A673 (cell line): ENCODE data around the gene CGNL1.

Experiments used
- EZH2 ChIP-seq: fragments of 200-600 bp; sonication (generic); IDR thresholded peaks from 2 replicates; pipeline ENCODE4 v1.6.1; 2017; ENCODE audit warnings: borderline replicate concordance, low read depth, mild to moderate bottlenecking, mixed read lengths, antibody characterized with exemption, low read length; ENCODE audit not compliant: poor library complexity, severe bottlenecking
- TF ChIP-seq, protein P1 (sequence below): fragments of 300-800, 200-600 bp; sonication (generic); conservative IDR thresholded peaks from 2 replicates; pipeline ENCODE4 v1.5.1; 2017; ENCODE audit warnings: low read depth, mild to moderate bottlenecking, antibody characterized with exemption, low read length, moderate library complexity, mixed read lengths

DNA sequence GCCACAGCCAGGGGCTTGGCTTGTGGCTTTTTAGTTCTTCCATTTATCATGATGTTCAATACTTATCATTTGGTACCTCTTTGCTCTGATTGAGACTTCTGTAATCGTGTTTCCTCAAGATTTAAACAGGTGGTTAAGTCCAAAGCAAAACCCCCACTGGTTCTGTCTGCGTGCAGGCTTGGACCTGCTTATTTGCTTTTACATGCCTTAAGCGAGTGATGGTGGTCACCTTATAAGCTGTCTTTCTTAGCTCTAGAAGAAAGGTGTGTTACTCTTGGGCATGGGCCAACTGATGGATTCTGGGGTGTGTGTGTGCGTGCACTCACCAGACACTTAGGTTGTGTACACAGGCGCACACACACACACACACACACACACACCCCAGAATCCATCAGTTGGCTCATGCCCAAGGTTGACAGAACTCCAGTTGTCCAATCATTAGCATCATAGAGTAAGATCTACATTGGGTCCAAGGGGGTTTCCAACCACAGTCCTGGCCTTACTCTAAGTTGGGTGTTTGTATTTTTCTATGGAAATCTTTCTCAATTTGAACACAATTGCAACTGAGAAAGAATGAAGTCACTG is 216.6 kb downstream of the CGNL1 start:
- no peak for TF ChIP-seq EZH2
- TF ChIP-seq, protein P1, sequence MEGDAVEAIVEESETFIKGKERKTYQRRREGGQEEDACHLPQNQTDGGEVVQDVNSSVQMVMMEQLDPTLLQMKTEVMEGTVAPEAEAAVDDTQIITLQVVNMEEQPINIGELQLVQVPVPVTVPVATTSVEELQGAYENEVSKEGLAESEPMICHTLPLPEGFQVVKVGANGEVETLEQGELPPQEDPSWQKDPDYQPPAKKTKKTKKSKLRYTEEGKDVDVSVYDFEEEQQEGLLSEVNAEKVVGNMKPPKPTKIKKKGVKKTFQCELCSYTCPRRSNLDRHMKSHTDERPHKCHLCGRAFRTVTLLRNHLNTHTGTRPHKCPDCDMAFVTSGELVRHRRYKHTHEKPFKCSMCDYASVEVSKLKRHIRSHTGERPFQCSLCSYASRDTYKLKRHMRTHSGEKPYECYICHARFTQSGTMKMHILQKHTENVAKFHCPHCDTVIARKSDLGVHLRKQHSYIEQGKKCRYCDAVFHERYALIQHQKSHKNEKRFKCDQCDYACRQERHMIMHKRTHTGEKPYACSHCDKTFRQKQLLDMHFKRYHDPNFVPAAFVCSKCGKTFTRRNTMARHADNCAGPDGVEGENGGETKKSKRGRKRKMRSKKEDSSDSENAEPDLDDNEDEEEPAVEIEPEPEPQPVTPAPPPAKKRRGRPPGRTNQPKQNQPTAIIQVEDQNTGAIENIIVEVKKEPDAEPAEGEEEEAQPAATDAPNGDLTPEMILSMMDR = no peak
